Prostate gland (tissue), 2 donors: ENCODE data around the gene AUTS2.

ENCODE experiments used
- POLR2A ChIP-seq: fragments of 450-650 bp; IDR thresholded peaks from one replicate; pipeline ENCODE4 v1.6.1; 2016; ENCODE audit warnings: antibody characterized with exemption, mild to moderate bottlenecking
- POLR2AphosphoS5 ChIP-seq: sonication (generic); formaldehyde crosslinking; IDR thresholded peaks from one replicate; pipeline ENCODE4 v1.6.1; 2017; ENCODE audit warnings: antibody characterized with exemption
- TF ChIP-seq, protein P1 (sequence below), 4 experiments: fragments of 200-600 bp in 2 of 4; fragments of 450-650 bp in 2 of 4; sonication (generic) in 2 of 4; IDR thresholded peaks; 1 replicate in 3 of 4; 2 replicates in 1 of 4; pipeline ENCODE4 v1.5.1; 2016 to 2019; ENCODE audit warnings: antibody characterized with exemption in 4 of 4, mild to moderate bottlenecking in 2 of 4, moderate library complexity in 2 of 4

DNA sequence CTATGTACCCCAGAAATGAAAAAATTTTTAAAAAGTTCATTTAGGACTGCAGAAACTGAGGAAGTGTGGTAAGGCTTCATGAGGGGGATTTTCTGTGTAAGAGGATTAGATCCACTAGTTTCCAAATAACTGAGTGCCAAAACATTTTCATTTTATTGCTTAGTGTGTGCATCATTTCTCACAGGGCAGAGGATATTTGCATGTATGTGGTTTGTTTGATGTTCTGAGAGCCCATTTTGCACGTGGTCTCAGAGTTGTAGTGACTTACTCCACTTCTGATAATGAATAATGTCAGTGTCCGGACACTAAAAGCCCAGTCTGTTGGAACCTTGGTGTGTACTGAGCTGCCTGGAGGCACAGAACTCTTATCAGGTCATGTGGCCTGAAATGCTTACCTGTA, 299.9 kb downstream of the AUTS2 start:
- TF ChIP-seq, protein P1, sequence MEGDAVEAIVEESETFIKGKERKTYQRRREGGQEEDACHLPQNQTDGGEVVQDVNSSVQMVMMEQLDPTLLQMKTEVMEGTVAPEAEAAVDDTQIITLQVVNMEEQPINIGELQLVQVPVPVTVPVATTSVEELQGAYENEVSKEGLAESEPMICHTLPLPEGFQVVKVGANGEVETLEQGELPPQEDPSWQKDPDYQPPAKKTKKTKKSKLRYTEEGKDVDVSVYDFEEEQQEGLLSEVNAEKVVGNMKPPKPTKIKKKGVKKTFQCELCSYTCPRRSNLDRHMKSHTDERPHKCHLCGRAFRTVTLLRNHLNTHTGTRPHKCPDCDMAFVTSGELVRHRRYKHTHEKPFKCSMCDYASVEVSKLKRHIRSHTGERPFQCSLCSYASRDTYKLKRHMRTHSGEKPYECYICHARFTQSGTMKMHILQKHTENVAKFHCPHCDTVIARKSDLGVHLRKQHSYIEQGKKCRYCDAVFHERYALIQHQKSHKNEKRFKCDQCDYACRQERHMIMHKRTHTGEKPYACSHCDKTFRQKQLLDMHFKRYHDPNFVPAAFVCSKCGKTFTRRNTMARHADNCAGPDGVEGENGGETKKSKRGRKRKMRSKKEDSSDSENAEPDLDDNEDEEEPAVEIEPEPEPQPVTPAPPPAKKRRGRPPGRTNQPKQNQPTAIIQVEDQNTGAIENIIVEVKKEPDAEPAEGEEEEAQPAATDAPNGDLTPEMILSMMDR (IDR thresholded peaks at IDR 0.05), result no peak
- no peak for TF ChIP-seq POLR2AphosphoS5
- no peak for TF ChIP-seq POLR2A
